ENCODE data around the gene SPINK5.

The SPINK5 gene

GRCh38 chr5:148179234-148179824 is 115.5 kb downstream of the SPINK5 start:
- DNase-seq, result no peak

- DNase-seq, result no peak
Measured at GRCh38 chr5:148186248-148187003, 122.6 kb downstream of the SPINK5 start.

All from cortex of kidney (tissue), 1 donor.